Panc1 (cell line): ENCODE results near the gene NEIL3. TPM values are rescaled to one million over a fixed set of nuclear protein-coding genes. Genes with fewer than 3 reads are reported as not detected.

Source experiments
- ATAC-seq: fragments of 200-7000 bp; cut with Tn5 transposase; 2 replicates; pipeline ENCODE4 v1.9.1; 2020; ENCODE audit warnings: mild to moderate bottlenecking, moderate library complexity
- BruUV-seq: library from RNA; stranded (reverse); fragments of 400-500 nt; replicated peaks from 2 replicates; lab custom pipeline; 2021; lab: Mats Ljungman, UMichigan
- CTCF ChIA-PET: fragments of 300-600 bp; sonication (Branson Sonifier 250); formaldehyde crosslinking; loops from one replicate; lab custom pipeline; 2022; ENCODE audit warnings: antibody characterized with exemption; lab: Charles Lee
- POLR2A ChIA-PET: fragments of 300-600 bp; sonication (Branson Sonifier 250); formaldehyde crosslinking; loops from one replicate; lab custom pipeline; 2022; ENCODE audit warnings: antibody characterized with exemption; lab: Charles Lee
- DNase-seq: peaks from one replicate; pipeline ENCODE4 v3.0.0-alpha.2; 2010; ENCODE audit warnings: low read depth, low spot score
- H3K27ac ChIP-seq: 2 replicates; pipeline ENCODE4 v1.5.1; 2011; ENCODE audit warnings: mild to moderate bottlenecking, low read length, inconsistent platforms
- H3K27me3 ChIP-seq: fragments of 200-500 bp; sonication (Bioruptor generic); 2 replicates; pipeline ENCODE4 v1.6.0; 2014; ENCODE audit warnings: low read length, inconsistent platforms; ENCODE audit not compliant: control insufficient read depth, insufficient read depth
- H3K36me3 ChIP-seq: fragments of 200-500 bp; sonication (Bioruptor generic); 2 replicates; pipeline ENCODE4 v1.5.1; 2014; ENCODE audit warnings: inconsistent platforms, mild to moderate bottlenecking, low read length, moderate library complexity; ENCODE audit not compliant: control insufficient read depth, insufficient read depth
- H3K4me1 ChIP-seq: 2 replicates; pipeline ENCODE4 v1.5.1; 2011; ENCODE audit warnings: inconsistent platforms, mild to moderate bottlenecking, low read length, moderate library complexity; ENCODE audit not compliant: control insufficient read depth, insufficient read depth
- H3K4me3 ChIP-seq, 2 experiments: 2 replicates each; pipeline ENCODE4 v1.5.1; 2011 to 2012; ENCODE audit warnings: low read depth in 2 of 2, low read length in 2 of 2, mild to moderate bottlenecking in 2 of 2, inconsistent platforms in 1 of 2, moderate library complexity in 1 of 2
- H3K9me3 ChIP-seq: fragments of 200-500 bp; sonication (Bioruptor generic); 2 replicates; pipeline ENCODE4 v1.5.1; 2014; ENCODE audit warnings: low read depth, mild to moderate bottlenecking, inconsistent platforms, low read length, moderate library complexity; ENCODE audit not compliant: control insufficient read depth, insufficient read depth
- POLR2AphosphoS5 ChIP-seq: IDR thresholded peaks from 2 replicates; pipeline ENCODE4 v1.6.1; 2012; ENCODE audit warnings: mild to moderate bottlenecking, low read depth, low read length, moderate library complexity
- SIN3A ChIP-seq: IDR thresholded peaks from 2 replicates; pipeline ENCODE4 v1.6.1; 2012; ENCODE audit warnings: low read depth, mild to moderate bottlenecking, low read length, moderate library complexity, borderline replicate concordance; ENCODE audit not compliant: insufficient read depth
- TCF7L2 ChIP-seq: IDR thresholded peaks from 2 replicates; pipeline ENCODE4 v1.6.1; 2011; ENCODE audit warnings: mild to moderate bottlenecking, low read depth, low read length, inconsistent platforms
- in situ Hi-C: cut with HindIII; loops from 2 replicates; pipeline ENCODE4 v1.10.0; 2016; ENCODE audit warnings: low sequenced_read_pairs, low pct_unique_long_range_greater_than_20kb
- intact Hi-C: fragments of 100-400 bp; cut with micrococcal nuclease; formaldehyde crosslinking; loops from one replicate; pipeline ENCODE4 v1.10.0; 2022; ENCODE audit not compliant: unreplicated experiment
- total RNA-seq: library from RNA; stranded (reverse); gene quantifications from one replicate; pipeline ENCODE4 v1.2.1, GENCODE V29; 2021; ENCODE audit not compliant: unreplicated experiment
- TF ChIP-seq, protein P1 (sequence below), 2 experiments: IDR thresholded peaks; 2 replicates each; pipeline ENCODE4 v1.6.1; 2011 to 2012; ENCODE audit warnings: low read depth in 2 of 2, control low read depth in 1 of 2, low read length in 1 of 2, mild to moderate bottlenecking in 1 of 2, moderate library complexity in 1 of 2; ENCODE audit not compliant: insufficient read depth in 1 of 2
- TF ChIP-seq, protein P2 (sequence below): fragments of 450-650 bp; IDR thresholded peaks from 2 replicates; pipeline ENCODE4 v1.5.1; 2017; ENCODE audit warnings: mild to moderate bottlenecking

The NEIL3 gene
- total RNA-seq, 1 experiment from 2014 or later = 8.9 TPM

- no peaks in the 10 kb centered on the region for H3K9me3 ChIP-seq
- ChIA-PET POLR2A (interaction anchor here (0.5 kb wide), 1 partner anchor 415 kb away, joined by 3 read pairs; no protein-coding TSS in a partner anchor), CTCF (no interaction called here)
- TF ChIP-seq TCF7L2 = no peak
- TF ChIP-seq, protein P1, sequence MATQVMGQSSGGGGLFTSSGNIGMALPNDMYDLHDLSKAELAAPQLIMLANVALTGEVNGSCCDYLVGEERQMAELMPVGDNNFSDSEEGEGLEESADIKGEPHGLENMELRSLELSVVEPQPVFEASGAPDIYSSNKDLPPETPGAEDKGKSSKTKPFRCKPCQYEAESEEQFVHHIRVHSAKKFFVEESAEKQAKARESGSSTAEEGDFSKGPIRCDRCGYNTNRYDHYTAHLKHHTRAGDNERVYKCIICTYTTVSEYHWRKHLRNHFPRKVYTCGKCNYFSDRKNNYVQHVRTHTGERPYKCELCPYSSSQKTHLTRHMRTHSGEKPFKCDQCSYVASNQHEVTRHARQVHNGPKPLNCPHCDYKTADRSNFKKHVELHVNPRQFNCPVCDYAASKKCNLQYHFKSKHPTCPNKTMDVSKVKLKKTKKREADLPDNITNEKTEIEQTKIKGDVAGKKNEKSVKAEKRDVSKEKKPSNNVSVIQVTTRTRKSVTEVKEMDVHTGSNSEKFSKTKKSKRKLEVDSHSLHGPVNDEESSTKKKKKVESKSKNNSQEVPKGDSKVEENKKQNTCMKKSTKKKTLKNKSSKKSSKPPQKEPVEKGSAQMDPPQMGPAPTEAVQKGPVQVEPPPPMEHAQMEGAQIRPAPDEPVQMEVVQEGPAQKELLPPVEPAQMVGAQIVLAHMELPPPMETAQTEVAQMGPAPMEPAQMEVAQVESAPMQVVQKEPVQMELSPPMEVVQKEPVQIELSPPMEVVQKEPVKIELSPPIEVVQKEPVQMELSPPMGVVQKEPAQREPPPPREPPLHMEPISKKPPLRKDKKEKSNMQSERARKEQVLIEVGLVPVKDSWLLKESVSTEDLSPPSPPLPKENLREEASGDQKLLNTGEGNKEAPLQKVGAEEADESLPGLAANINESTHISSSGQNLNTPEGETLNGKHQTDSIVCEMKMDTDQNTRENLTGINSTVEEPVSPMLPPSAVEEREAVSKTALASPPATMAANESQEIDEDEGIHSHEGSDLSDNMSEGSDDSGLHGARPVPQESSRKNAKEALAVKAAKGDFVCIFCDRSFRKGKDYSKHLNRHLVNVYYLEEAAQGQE (IDR thresholded peaks at IDR 0.05; ENCODE audit: insufficient read depth in 1 of 2, low read depth in 2 of 2, low read length in 1 of 2) = no peak
- no peak for TF ChIP-seq SIN3A
- TF ChIP-seq, protein P2, sequence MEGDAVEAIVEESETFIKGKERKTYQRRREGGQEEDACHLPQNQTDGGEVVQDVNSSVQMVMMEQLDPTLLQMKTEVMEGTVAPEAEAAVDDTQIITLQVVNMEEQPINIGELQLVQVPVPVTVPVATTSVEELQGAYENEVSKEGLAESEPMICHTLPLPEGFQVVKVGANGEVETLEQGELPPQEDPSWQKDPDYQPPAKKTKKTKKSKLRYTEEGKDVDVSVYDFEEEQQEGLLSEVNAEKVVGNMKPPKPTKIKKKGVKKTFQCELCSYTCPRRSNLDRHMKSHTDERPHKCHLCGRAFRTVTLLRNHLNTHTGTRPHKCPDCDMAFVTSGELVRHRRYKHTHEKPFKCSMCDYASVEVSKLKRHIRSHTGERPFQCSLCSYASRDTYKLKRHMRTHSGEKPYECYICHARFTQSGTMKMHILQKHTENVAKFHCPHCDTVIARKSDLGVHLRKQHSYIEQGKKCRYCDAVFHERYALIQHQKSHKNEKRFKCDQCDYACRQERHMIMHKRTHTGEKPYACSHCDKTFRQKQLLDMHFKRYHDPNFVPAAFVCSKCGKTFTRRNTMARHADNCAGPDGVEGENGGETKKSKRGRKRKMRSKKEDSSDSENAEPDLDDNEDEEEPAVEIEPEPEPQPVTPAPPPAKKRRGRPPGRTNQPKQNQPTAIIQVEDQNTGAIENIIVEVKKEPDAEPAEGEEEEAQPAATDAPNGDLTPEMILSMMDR = no peak
- TF ChIP-seq POLR2AphosphoS5 = no peak
- intact Hi-C loops (no loop called here), in situ Hi-C loops (no loop called here)
- H3K4me3 ChIP-seq = no peak overlapping the region
- no peak overlapping the region for H3K27ac ChIP-seq
- BruUV-seq = no TSS peak
- no peaks in the 10 kb centered on the region for H3K36me3 ChIP-seq
- ATAC-seq = no peak
- DNase-seq = no peak
- H3K27me3 ChIP-seq = no peaks in the 10 kb centered on the region
- no peaks in the 10 kb centered on the region; the same call in 1 of the 2 replicates for H3K4me1 ChIP-seq
Measured at GRCh38 chr4:177315767-177316464, 6.2 kb downstream of the NEIL3 start.

DNA sequence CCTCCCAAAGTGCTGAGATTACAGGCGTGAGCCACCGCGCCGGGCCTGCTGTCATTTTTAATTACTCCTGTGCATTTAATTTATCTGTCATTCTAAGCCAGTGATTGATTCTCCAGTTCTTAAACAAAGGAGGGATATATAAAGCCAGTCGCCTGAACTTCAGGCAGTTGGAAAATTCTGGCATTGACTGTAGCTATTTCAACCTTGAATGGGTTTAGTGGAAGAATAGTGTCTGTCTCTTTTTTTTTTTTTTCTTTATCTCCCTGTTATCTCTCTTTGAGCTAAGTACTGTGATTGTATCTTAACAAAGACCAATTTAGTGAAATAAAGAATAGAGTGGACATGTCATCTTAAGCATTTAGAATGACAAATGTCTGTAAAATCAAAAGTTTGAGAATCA is 11.0 kb downstream of the NEIL3 start:
- no peaks in the 10 kb centered on the region for H3K9me3 ChIP-seq
- in situ Hi-C loops (no loop called here), intact Hi-C loops (no loop called here)
- ATAC-seq = no peak
- BruUV-seq = no TSS peak
- CTCF ChIA-PET = no interaction called here
- POLR2A ChIA-PET = no interaction called here
- DNase-seq = no peak
- no peaks in the 10 kb centered on the region for H3K4me1 ChIP-seq
- TF ChIP-seq SIN3A (no peak), POLR2AphosphoS5 (no peak), TCF7L2 (no peak)
- TF ChIP-seq, protein P2 = no peak
- TF ChIP-seq, protein P1 (IDR thresholded peaks at IDR 0.05; ENCODE audit: insufficient read depth in 1 of 2, low read depth in 2 of 2, low read length in 1 of 2) = no peak
- no peaks in the 10 kb centered on the region for H3K36me3 ChIP-seq
- H3K27ac ChIP-seq = no peak overlapping the region
- no peaks in the 10 kb centered on the region for H3K27me3 ChIP-seq
- no peak overlapping the region for H3K4me3 ChIP-seq
